HL-60 (cell line): Measurements from ENCODE around the gene PDC.

Experiments used
- CTCF ChIP-seq: IDR thresholded peaks from one replicate; pipeline ENCODE4 v1.5.1; 2011; ENCODE audit warnings: low read length, control low read depth, inconsistent platforms; ENCODE audit not compliant: insufficient read depth
- GABPA ChIP-seq: IDR thresholded peaks from 2 replicates; pipeline ENCODE4 v1.6.1; 2012; ENCODE audit warnings: low read depth
- POLR2AphosphoS5 ChIP-seq: IDR thresholded peaks from 2 replicates; pipeline ENCODE4 v1.6.1; 2012; ENCODE audit warnings: low read depth
- REST ChIP-seq: IDR thresholded peaks from 2 replicates; pipeline ENCODE4 v1.6.1; 2012; ENCODE audit warnings: low read depth; ENCODE audit not compliant: insufficient replicate concordance
- SPI1 ChIP-seq: IDR thresholded peaks from 2 replicates; pipeline ENCODE4 v1.6.1; 2012; ENCODE audit warnings: low read depth, mild to moderate bottlenecking, borderline replicate concordance

- no peak for TF ChIP-seq CTCF
- TF ChIP-seq POLR2AphosphoS5 = no peak
- no peak for TF ChIP-seq GABPA
- TF ChIP-seq REST = no peak
- TF ChIP-seq SPI1 = no peak
These were observed 26.2 kb upstream of the PDC start for GRCh38 chr1:186487163-186487562.
